Left cardiac atrium (tissue), 4 donors: ENCODE data around the gene AGBL4. TPM values are rescaled to one million over a fixed set of nuclear protein-coding genes. Genes with fewer than 3 reads are reported as not detected.

Source experiments
- ATAC-seq, 2 donors: fragments of 200-7000 bp; cut with Tn5 transposase; one replicate each; pipeline ENCODE4 v1.9.1; 2020; ENCODE audit warnings: mild to moderate bottlenecking in 2 of 2, moderate library complexity in 2 of 2
- DNase-seq: peaks from one replicate; pipeline ENCODE4 v3.0.0-alpha.2; 2020
- intact Hi-C, 2 donors: fragments of 100-400 bp; cut with DNase I; formaldehyde crosslinking; loops; one replicate each; pipeline versions ENCODE4 v1.14.1 to v1.15.1; 2022 to 2023
- total RNA-seq, 2 donors: library from RNA; stranded (reverse); fragmentation: NEBNext Ultra II Directional; extraction: Animal tissue kit (Norgen Biotek cat#: 25700); gene quantifications; one replicate each; pipeline ENCODE4 v1.2.1, GENCODE V29; 2021
- donor health status: DM: no; HTN: yes; CAD: no.
- donor health status: DM: no; HTN: yes; CAD: no; lungs with severe emphysema.
- donor health status: DM: yes; HTN: yes; CAD: no.
- donor health status: Dilated cardiomyopathy.

Gene AGBL4
- total RNA-seq, 2 donors from 2014 or later, result 2.5 to 3.1 TPM

DNA sequence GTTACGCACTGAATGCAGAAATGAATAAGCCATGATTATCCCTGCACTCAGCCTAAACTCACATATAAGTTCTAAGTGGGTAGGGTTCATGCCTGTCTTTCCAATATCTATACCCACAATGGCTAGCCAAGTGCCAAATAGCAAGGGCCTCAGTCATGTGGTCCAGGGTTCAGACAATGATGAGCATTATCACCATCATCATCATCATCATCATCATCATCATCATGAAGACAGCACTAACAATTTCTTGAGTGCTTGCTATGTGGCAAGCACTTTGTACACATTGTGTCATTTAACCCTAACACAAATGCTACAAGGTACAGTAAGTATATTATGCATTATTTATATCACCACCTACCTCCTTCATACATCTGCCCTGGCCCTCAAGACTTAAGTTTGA is 500.0 kb downstream of the AGBL4 start:
- intact Hi-C loops, result no loop called here
- no peak for ATAC-seq
- DNase-seq, result no peak

DNA sequence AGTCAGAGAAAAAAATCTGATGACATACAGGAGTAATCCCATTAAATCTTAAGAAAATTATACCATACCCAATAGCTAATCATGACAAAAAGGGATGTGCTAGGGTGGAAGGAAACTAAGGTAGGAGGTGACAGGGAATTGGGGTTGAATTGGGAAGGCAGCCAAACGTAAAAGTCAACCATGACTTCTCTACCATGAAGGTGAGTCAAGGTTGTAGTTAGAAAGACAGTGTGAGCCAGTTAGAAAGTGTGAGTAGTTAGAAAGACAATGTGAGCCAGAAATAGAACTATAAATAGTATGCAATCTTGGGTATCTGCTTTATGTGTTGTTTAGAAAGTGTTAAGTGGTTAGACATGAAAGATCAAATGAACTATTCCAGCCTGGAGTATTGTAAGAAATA is 556.8 kb downstream of the AGBL4 start:
- ATAC-seq, result no peak
- DNase-seq, result no peak
- intact Hi-C loops, result no loop called here

DNA sequence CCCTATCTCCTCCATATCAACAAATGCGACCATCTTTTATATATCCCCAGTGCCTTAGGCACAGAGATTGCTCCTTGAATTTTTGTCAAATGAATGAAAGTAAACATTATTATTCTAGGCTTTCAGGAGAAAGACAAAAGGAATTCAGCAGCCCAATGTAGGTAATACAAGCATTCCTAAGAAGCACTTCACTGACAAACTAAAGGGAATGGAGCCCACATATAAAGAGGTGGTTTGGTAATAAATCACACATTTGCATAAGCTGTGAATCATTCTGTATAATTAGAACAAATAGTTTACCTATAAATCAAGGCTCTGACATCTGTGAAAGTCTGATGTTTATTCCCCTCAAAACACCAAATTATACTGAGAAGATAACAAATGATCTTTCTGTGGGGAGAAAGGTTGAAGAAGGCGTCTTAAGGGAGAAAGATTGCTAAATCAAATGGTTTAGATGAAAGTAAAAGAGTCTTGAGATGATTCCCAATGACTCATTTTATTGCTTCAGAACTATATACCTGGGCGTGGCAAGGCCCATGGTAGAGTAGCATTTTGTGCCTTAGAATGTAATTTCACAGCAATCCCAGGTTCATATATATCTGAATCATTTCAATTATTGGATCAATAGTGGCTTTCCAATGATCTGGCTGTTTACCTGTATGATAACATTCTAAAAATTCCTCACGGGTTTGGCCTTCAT is 558.1 kb downstream of the AGBL4 start:
- ATAC-seq (peak in 1 of 2 donors; percentile 32), DNase-seq (no peak)
- intact Hi-C loops, result no loop called here

DNA sequence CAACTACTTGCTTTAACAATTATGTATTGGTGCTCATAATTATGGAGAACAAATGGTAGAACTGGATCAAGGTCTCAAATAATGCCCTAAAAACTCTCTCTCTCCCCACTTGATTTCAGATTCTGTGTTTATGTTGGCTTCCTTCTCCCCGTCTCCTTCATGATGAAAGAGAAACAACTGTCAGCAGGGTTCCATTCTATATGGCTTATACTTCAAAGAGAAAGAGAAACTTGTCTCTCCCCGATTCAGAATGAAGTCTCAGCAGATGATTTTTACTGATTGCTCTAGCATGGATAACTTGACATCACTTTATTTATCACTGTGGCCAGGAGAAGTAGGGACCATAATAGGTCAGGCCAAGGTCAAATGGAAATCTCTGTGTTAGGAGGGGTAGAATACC is 575.6 kb downstream of the AGBL4 start:
- intact Hi-C loops, result no loop called here
- DNase-seq, result no peak
- no peak for ATAC-seq

DNA sequence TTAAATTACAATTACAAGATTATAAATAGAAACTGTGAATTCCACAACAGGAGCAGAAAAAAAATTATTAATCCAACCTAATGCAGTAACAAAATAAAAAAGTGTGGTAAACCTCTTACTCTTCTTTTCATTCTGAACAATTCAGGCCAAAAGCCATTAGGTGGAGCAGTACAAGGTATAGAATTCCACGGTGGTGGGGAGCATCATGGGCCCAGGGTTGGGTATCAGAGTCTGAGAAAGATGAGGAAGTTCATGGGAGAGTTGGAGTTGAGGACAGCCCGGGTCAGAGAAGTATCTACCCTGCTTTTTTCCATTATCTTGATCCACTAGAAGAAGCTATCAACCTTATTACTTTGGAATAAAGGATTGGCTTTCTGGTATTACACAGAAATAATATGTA is 586.9 kb downstream of the AGBL4 start:
- DNase-seq (no peak), ATAC-seq (no peak)
- intact Hi-C loops, result no loop called here

DNA sequence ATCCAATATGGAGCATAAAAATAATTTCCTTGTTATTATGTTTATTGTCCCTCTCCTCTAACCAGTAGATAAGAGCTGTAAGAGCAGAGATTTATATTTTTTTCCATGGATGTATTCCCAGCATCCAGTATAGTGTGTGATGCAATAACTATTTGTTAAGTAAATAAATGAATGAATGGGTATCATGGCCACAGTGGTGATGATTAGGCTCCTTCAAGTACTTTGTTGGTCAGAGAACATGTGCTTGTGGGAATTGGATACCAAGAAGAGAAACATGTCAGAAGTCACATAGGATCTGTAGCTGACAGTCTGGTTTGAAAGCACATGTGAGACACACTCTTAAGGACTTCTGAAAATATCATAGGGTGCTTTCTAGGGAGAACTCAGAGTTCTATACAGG is 588.5 kb downstream of the AGBL4 start:
- intact Hi-C loops, result no loop called here
- DNase-seq (no peak), ATAC-seq (no peak)

DNA sequence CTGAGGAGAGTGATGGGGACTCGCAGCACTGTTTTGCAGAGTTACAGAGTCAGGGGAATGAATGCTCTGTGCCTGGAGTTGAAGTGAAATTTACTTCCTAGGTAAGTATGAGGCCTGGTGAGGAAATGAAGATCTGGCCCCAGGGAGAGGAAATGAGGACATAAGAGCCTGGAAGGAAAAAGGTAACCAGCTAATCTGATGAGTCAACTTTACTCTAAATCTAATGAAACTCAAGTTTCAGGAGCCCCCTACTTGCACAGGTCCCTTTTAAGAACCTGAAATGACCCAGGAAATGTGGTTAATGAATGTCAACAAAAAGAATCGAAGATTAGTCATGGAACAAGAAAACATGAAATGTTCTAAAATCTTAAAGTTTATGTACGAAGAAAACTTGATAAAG is 599.0 kb downstream of the AGBL4 start:
- ATAC-seq, result no peak
- DNase-seq, result no peak
- intact Hi-C loops, result no loop called here

DNA sequence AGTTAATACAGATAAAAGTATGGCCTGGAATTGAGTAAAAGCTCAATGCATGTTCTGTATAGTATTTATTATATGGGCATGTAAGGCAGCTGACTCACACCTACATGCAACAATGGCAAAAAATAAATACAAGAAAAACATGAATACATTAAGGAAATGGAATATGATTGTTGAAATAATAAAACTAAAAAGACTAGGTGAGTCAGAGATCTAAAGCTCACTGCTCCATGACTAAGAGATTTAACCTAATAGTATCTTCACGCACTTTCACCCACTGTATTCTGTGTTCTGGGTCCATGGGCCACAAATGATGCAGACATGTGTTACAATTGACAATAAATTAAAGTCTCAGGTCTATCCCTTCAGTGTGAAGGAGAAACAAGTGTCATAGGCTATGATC is 607.0 kb downstream of the AGBL4 start:
- no peak for ATAC-seq
- intact Hi-C loops, result no loop called here
- DNase-seq, result no peak

DNA sequence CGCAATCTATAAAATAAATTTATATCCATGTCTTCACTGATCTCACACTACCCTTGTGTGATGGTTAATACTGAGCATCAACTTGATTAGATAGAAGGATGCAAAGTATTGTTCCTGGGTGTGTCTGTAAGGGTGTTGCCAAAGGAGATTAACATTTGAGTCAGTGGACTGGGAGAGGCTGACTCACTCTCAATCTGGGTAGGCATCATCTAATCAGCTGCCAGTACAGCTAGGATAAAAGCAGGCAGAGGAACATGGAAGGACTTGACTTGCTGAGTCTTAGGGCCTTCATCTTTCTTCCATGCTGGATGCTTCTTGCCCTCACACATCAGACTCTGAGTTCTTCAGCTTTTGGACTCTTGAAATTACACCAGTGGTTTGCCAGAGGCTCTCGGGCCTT is 615.4 kb downstream of the AGBL4 start:
- no peak for ATAC-seq
- no peak for DNase-seq
- intact Hi-C loops, result no loop called here

DNA sequence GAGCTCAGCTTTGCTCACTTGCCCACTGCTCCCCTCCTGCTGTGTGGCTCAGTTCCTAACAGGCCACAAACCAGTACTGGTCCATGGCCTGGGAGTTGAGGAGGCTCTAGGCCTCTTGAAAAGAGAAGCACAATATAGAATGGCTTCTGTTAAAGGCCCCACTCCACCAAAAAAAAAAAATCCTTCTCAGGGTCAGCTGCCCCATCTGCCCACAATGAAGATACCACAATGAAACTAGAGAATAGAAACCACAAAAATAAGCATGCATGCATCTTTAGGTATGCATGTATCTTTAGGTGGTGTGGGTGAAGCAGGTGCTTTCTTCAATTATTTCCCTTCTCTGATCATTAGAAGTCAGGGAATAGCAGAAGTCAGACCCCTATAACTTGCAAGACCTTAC is 626.7 kb downstream of the AGBL4 start:
- DNase-seq (no peak), ATAC-seq (no peak)
- intact Hi-C loops, result no loop called here

DNA sequence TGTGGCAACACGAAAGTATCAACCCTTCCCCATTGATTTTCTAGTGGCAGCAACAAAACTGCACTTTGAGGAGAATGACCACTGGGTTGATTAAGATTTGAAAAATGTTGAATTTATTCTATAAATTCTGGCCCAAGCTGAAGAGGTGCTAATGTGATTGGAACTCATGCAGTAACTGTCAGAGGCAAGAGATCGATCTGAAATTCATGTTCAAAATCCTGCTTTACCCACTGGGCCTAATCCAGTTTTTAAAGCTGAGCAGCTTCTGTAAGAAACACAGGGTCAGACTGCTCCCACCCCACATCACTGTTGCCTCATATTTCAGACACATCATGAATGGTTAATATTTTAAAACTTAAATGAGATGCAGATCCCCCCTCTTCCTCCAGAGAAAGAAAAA is 629.6 kb downstream of the AGBL4 start:
- ATAC-seq (no peak), DNase-seq (no peak)
- intact Hi-C loops, result no loop called here

DNA sequence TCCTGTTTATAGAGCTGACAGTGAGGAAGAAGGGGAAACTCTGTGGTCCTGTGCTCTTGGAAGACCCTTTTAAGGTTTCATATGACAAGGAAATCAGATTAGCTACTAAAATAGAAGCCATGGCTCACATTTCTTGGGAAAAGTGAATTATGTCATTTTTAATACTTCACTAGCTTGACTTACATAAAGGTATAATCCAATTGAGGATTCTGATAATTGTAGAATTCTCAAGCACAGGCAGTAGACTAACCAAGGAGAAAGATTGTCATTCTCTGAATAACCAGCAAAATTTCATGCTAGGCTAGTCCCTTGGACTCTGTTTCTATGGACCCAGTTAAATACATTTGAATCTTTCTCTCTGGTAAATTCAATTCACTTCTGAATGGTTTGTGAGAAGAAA is 634.1 kb downstream of the AGBL4 start:
- intact Hi-C loops, result no loop called here
- no peak for ATAC-seq
- no peak for DNase-seq

DNA sequence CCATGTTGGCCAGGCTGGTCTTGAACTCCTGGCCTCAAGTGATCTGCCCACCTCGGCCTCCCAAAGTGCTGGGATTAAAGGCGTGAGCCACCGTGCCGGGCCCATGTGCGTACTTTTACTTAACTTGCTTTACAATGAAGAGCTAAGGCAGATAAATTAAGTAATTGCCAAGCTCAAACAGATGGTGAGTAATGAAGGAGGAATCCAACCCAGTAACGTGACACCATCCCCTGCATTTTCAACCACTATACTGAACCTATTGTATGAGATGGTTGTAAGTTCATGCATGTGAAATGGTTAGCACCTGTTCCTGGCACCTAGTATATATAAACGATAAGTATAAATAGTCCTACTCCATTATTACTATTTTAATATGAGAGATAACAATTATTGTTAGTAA is 659.1 kb downstream of the AGBL4 start:
- intact Hi-C loops, result no loop called here
- ATAC-seq (no peak), DNase-seq (no peak)

DNA sequence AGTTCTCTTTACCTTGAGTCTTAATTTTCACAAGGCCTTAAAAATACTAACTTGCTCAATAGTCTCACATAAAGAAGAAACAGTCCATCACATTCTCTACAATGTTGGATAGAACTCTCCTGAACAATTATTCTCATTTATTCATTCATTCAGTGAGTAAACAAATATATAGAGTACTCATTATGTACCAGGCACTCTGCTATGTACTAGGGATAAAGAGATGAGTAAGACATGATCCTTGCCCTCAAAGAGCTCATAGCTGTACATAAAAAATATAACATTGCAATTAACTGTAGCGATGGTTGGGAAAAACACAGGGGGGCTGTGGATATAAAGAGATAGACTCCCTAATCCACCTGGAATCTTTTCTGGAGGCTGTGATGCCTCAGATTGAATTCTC is 660.1 kb downstream of the AGBL4 start:
- DNase-seq, result no peak
- ATAC-seq, result no peak
- intact Hi-C loops, result no loop called here

DNA sequence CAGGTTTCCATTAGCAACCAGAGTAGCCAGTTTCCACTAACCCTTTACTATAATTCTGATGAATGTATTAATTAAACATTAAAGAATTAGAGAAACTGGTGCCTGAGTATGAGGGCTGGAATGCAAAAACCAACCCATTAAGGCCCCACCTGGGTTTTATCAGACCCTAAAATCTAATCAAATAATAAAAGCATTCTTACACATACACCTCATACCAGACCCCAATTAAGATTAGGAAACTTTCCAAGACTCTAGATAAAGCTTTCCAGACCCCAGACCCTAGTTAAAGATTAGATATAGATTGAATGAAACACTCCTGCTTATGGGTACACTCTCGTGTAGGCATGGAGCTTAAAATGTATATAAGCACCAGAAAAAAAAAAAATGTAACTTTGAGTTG is 665.7 kb downstream of the AGBL4 start:
- intact Hi-C loops, result no loop called here
- ATAC-seq, result no peak

DNA sequence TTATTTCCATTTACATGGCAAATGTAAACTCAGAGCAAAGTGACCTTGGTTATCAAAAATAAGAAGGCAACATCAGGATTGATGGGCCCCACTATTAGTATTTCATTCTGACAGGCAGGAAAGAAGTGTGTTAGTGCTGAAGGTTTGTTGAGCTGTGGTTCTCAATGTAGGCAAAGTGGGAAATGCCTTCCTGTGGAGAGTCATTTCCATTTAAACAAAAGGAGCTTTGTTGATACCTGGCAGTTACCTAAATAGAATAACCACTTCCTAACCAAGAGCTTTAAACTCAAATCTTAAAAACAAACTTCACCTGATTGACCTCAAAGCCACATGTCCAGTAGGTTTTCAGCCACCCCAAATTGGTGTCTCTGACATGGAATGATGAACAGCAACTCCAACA is 667.2 kb downstream of the AGBL4 start:
- intact Hi-C loops, result no loop called here
- no peak for ATAC-seq
- no peak for DNase-seq

More for the DNA sequence above, 665.7 kb downstream of the AGBL4 start:
- no peak for DNase-seq

DNA sequence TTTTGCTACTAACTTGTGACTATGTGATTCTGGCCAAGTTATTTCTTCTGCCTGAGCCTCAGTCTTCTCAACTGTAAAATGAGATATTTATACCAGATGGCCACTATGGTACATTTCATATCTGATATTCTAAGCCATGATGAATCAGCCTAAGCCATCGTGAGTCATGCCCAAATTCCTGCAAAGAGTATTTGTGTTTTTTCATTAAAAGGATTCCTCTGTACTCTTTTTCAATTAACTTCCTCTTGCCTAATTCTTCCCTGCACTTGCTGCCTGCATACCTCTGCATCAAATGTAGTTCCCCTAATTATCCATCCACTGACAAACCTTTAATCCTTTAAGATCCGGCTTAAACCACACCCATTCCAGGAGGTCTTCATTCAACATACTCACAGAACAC is 672.0 kb downstream of the AGBL4 start:
- DNase-seq, result no peak
- intact Hi-C loops, result no loop called here
- ATAC-seq, result no peak

DNA sequence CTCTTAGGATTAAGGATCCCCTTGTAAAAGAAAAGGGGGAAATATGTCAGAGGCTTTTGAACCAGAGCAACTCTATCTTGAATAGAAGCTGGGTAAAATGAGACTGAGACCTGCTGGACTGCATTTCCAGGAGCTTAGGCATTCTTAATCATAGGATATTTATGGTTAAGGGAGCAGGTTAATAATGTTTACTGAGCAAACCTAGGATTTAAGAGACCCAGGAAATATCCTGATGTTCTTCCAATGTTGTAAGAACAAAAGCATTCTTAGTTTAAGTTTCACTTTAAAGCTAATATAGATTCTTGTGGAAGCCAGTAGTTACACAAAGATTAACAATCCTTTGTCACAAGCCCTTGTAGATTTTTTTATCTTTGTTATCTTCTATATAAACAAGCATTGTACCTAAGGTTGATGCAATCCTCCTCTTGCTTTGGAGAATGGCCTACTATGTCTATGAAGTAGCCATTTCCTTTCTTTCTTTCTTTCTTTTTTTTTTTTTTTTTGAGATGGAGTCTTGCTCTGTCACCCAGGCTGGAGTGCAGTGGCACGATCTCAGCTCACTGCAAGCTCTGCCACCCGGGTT is 676.9 kb downstream of the AGBL4 start:
- ATAC-seq (no peak), DNase-seq (no peak)
- intact Hi-C loops, result no loop called here

DNA sequence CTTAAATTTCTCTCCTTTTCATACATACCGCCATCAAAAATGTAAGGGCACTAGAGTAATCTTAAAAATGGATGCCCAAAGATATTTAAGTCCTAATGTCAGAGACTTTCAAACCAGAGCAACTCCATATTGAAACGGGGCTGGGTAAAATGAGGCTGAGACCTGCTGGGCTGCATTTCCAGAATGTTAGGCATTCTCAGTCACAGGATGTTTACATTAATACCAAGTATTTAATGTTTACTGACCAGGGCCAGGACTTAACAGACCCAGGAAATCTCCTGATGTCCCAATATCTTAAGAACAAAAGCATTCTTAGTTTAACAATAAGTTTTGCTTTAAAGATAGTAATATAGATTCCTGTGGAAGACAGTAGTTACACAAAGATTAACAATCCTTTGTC is 683.2 kb downstream of the AGBL4 start:
- intact Hi-C loops, result no loop called here
- DNase-seq (no peak), ATAC-seq (no peak)

DNA sequence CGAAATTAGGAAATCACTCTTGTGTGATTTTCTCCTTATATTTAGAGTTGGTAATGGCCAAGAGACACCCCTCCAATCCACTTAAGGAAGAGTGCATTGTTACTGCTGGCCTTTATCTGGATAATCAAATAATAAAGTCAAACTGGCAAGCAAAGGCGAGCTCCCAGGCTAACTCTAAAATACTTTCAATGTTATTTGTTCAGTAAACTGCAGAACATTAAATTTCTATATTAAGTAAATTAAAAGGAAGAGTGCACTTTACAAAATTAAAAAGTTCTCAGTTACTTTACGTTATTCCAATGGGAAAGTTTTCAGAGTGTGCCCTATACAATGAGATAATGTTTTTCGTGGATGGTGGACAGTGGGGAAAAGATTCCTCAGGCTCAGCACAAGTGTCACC is 684.7 kb downstream of the AGBL4 start:
- intact Hi-C loops, result no loop called here
- DNase-seq (no peak), ATAC-seq (no peak)

DNA sequence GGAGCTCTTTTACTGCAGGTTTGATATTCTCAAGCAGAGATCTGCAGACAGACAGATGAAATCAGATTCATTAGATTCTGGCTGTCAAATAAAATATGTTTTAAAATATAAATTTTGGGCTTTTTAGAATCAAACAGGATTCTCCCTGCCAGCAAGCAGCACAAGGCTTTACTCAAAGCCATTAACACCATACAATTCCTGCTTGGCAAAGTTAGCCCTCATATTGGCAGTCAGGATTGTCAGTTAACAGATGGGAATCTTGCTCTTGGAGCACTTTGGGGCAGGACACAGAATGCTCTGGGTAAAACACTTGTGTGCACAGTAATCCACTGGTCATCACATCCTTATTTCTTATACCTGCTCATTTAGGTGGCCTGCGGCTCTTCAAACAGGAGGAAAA is 686.5 kb downstream of the AGBL4 start:
- ATAC-seq, result no peak
- intact Hi-C loops, result no loop called here
- DNase-seq, result no peak

DNA sequence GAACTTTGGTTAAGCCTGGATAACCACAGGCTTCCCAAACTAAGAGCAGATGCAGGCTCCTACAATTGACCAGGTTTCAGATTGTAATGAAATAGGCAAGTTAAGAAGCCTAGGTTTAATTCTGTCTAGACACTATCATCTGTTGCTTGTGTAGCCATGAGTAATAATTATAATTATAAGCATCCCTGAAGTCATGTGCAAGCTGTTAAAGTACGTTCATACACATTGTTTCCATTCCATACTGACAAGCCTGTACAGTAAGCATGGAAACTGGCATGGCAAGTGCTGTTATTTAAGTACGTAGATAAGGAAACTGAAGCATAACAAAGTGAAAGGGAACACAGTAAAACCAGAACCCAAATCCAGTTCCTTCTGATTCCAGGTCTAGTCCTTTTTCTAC is 689.8 kb downstream of the AGBL4 start:
- DNase-seq (no peak), ATAC-seq (no peak)
- intact Hi-C loops, result no loop called here
